SK-N-MC (cell line): Measurements from ENCODE around the gene GALNT5.

ENCODE experiments used
- EZH2 ChIP-seq: fragments of 200-600 bp; sonication (generic); IDR thresholded peaks from one replicate; pipeline ENCODE4 v1.6.1; 2017; ENCODE audit warnings: antibody characterized with exemption
- FOXP2 ChIP-seq: optimal IDR thresholded peaks from 2 replicates; pipeline ENCODE3; 2011; ENCODE audit warnings: mild to moderate bottlenecking, moderate library complexity; ENCODE audit not compliant: insufficient read depth; ENCODE audit errors: extremely low read length, control extremely low read depth
- POLR2AphosphoS5 ChIP-seq: IDR thresholded peaks from 2 replicates; pipeline ENCODE4 v1.6.1; 2012; ENCODE audit warnings: mild to moderate bottlenecking, low read depth, low read length, borderline replicate concordance

DNA sequence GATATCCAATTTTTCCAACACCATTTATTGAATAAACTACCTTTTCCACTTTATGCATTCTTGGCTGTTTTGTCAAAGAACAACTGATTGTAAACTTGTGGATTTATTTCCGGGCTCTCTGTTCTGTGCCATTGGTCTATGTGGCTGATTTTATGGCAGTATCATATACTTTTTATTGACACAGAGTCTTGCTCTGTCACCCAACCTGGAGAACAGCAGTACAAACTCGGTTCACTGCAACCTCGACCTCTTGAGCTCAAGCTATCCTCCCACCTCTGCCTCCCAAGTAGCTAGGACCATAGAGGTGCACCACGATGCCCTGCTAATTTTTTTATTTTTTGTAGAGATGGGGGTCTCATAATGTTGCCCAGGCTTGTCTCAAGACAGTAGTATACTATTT is 6.7 kb upstream of the GALNT5 start:
- no peak for TF ChIP-seq FOXP2
- no peak for TF ChIP-seq EZH2
- no peak for TF ChIP-seq POLR2AphosphoS5
